OCI-LY1 (cell line): ENCODE results near the gene METTL21A.

Experiments used
- CTCF ChIP-seq: fragments of 200-600 bp; sonication (generic), shearing (Covaris generic); IDR thresholded peaks from 2 replicates; pipeline ENCODE4 v1.5.1; 2017; ENCODE audit warnings: mild to moderate bottlenecking, antibody characterized with exemption, low read length, moderate library complexity, mixed read lengths
- EZH2 ChIP-seq: fragments of 200-600 bp; sonication (generic), shearing (Covaris generic); IDR thresholded peaks from 2 replicates; pipeline ENCODE4 v1.8.0; 2017; ENCODE audit warnings: borderline replicate concordance, mixed run types, mild to moderate bottlenecking, antibody characterized with exemption, low read length, moderate library complexity, mixed read lengths

- TF ChIP-seq CTCF: no peak
- no peak for TF ChIP-seq EZH2
Observed at GRCh38 chr2:207655000-207655399, 29.8 kb upstream of the METTL21A start.
